ENCODE data around the gene MIPEP.

DNA sequence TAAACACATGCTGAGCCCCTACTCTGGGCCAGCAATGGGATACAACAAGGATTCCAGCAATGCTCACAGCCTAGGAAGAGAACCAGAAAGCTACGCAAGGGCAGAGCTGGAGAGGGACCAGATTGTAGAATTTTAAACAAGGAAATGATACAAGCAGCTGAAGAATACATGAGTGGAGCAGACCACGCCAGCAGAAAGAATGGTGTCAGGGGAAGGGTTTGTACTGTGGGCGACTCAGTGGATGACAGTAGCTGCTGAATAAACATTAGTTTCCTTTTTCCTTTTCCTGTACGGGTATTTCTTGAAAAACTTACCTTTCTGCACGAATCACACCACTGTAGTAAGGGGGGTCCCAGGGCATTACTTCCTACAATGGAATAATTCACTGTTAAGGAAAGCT is 30.7 kb downstream of the MIPEP start:
- TF ChIP-seq, protein P1, sequence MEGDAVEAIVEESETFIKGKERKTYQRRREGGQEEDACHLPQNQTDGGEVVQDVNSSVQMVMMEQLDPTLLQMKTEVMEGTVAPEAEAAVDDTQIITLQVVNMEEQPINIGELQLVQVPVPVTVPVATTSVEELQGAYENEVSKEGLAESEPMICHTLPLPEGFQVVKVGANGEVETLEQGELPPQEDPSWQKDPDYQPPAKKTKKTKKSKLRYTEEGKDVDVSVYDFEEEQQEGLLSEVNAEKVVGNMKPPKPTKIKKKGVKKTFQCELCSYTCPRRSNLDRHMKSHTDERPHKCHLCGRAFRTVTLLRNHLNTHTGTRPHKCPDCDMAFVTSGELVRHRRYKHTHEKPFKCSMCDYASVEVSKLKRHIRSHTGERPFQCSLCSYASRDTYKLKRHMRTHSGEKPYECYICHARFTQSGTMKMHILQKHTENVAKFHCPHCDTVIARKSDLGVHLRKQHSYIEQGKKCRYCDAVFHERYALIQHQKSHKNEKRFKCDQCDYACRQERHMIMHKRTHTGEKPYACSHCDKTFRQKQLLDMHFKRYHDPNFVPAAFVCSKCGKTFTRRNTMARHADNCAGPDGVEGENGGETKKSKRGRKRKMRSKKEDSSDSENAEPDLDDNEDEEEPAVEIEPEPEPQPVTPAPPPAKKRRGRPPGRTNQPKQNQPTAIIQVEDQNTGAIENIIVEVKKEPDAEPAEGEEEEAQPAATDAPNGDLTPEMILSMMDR (IDR thresholded peaks at IDR 0.05): no peak
- no peak for TF ChIP-seq POLR2A (IDR thresholded peaks at IDR 0.05)

All from adrenal gland (tissue), 5 donors.